ENCODE measurements around the gene PPP1R3F.

Gene PPP1R3F

GRCh38 chrX:49308604-49309269, 39.1 kb downstream of the PPP1R3F start:
- TF ChIP-seq POLR2AphosphoS5 (IDR thresholded peaks at IDR 0.05; ENCODE audit: low read depth, low read length): no peak
- TF ChIP-seq FOXP2 (optimal IDR thresholded peaks at IDR 0.05; ENCODE audit: borderline replicate concordance, extremely low read depth, extremely low read length, insufficient read depth): no peak
- no peak for TF ChIP-seq TAF1 (IDR thresholded peaks at IDR 0.05; ENCODE audit: borderline replicate concordance, insufficient read depth, low read length)
- TF ChIP-seq SIN3A (IDR thresholded peaks at IDR 0.05; ENCODE audit: borderline replicate concordance, insufficient read depth, low read length): no peak
- TF ChIP-seq, protein P1, sequence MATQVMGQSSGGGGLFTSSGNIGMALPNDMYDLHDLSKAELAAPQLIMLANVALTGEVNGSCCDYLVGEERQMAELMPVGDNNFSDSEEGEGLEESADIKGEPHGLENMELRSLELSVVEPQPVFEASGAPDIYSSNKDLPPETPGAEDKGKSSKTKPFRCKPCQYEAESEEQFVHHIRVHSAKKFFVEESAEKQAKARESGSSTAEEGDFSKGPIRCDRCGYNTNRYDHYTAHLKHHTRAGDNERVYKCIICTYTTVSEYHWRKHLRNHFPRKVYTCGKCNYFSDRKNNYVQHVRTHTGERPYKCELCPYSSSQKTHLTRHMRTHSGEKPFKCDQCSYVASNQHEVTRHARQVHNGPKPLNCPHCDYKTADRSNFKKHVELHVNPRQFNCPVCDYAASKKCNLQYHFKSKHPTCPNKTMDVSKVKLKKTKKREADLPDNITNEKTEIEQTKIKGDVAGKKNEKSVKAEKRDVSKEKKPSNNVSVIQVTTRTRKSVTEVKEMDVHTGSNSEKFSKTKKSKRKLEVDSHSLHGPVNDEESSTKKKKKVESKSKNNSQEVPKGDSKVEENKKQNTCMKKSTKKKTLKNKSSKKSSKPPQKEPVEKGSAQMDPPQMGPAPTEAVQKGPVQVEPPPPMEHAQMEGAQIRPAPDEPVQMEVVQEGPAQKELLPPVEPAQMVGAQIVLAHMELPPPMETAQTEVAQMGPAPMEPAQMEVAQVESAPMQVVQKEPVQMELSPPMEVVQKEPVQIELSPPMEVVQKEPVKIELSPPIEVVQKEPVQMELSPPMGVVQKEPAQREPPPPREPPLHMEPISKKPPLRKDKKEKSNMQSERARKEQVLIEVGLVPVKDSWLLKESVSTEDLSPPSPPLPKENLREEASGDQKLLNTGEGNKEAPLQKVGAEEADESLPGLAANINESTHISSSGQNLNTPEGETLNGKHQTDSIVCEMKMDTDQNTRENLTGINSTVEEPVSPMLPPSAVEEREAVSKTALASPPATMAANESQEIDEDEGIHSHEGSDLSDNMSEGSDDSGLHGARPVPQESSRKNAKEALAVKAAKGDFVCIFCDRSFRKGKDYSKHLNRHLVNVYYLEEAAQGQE (IDR thresholded peaks at IDR 0.05; ENCODE audit: insufficient read depth in 1 of 2, low read depth in 2 of 2, low read length in 2 of 2): no peak

DNA sequence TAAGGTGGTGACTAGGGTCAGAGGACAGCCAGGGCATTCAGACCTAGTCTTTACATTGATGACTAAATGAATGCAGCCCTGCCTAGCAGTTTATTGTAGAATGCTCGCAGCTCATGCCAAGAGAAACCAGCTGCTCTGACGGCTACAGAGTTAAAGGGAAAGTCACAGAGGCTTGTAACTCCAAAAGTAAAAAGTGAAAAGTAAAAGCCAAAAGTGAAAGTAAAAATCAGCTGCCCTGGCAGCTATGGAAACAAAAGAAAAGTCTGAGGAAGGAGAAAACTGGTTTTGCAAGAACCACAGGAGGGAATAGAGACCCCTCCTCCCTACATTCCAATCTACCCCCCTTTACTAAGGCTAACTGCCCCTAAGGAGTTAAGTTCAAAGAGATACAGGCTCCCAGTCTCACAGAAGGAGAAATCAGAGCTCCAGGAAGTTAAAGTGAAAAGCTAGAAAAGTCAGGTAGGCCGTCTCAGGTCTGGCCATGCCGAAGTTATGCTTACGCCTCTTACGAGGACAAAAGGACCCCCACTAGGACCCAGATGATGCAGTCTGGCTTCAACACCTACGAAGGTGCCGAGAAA, 39.9 kb downstream of the PPP1R3F start:
- TF ChIP-seq FOXP2 (optimal IDR thresholded peaks at IDR 0.05; ENCODE audit: borderline replicate concordance, extremely low read depth, extremely low read length, insufficient read depth) (no peak), SIN3A (IDR thresholded peaks at IDR 0.05; ENCODE audit: borderline replicate concordance, insufficient read depth, low read length) (no peak), TAF1 (IDR thresholded peaks at IDR 0.05; ENCODE audit: borderline replicate concordance, insufficient read depth, low read length) (no peak), POLR2AphosphoS5 (IDR thresholded peaks at IDR 0.05; ENCODE audit: low read depth, low read length) (no peak)
- TF ChIP-seq, protein P1 (IDR thresholded peaks at IDR 0.05; ENCODE audit: insufficient read depth in 1 of 2, low read depth in 2 of 2, low read length in 2 of 2): no peak

DNA sequence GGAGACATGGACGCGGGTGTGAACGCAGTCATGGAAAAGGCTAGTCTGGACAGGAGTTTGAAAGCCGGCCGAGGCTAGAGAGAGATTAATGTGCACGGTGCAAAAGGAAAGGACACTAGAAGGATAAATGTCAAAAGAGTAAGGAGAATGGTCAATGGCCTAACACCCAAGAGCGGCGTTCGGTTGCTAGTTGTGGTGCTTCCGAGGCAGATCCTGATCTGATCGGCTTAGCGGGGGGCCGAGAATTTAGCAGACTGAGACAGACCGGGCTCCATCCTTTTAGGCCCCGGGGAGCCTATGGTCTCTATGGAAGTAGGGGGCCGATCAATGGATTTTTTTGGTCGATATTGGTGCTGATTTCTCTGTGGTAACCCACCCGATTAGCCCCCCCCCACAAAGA, 40.8 kb downstream of the PPP1R3F start:
- TF ChIP-seq SIN3A (IDR thresholded peaks at IDR 0.05; ENCODE audit: borderline replicate concordance, insufficient read depth, low read length): no peak
- TF ChIP-seq, protein P1 (IDR thresholded peaks at IDR 0.05; ENCODE audit: insufficient read depth in 1 of 2, low read depth in 2 of 2, low read length in 2 of 2): no peak

DNA sequence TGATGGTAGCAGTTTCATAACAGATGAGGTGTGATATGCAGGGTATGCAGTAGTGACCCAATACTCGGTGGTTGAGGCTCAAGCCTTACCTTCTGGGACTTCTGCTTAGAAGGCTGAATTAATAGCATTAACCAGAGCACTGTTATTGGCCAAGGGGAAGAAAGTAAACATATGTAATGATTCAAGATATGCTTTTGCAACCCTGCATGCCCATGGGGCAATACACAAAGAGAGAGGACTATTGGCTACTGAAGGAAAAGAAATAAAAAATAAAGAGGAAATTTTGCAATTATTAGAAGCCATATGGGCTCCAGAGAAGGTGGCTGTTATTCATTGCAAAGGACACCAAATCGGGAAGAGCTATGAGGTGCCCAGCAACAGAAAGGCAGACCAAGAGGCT, 42.6 kb downstream of the PPP1R3F start:
- TF ChIP-seq SIN3A (IDR thresholded peaks at IDR 0.05; ENCODE audit: borderline replicate concordance, insufficient read depth, low read length) (no peak), TAF1 (IDR thresholded peaks at IDR 0.05; ENCODE audit: borderline replicate concordance, insufficient read depth, low read length) (no peak), POLR2AphosphoS5 (IDR thresholded peaks at IDR 0.05; ENCODE audit: low read depth, low read length) (no peak), FOXP2 (optimal IDR thresholded peaks at IDR 0.05; ENCODE audit: borderline replicate concordance, extremely low read depth, extremely low read length, insufficient read depth) (no peak)
- TF ChIP-seq, protein P1 (IDR thresholded peaks at IDR 0.05; ENCODE audit: insufficient read depth in 1 of 2, low read depth in 2 of 2, low read length in 2 of 2): no peak

Measured in PFSK-1 (cell line).